Gastroesophageal sphincter (tissue), 4 donors: ENCODE results near the gene RAB14. TPM values are rescaled to one million over a fixed set of nuclear protein-coding genes. Genes with fewer than 3 reads are reported as not detected.

Experiments
- ATAC-seq: fragments of 150-250 bp; one replicate; pipeline ENCODE4 v1.9.1; 2016; ENCODE audit warnings: mild to moderate bottlenecking, moderate library complexity
- H3K27ac ChIP-seq, 4 donors: fragments of 200-600 bp; sonication (generic) in 3 of 4; 1 replicate in 3 of 4; 2 replicates in 1 of 4; pipeline ENCODE4 v1.5.1; 2016 to 2019
- H3K27me3 ChIP-seq: fragments of 200-600 bp; sonication (generic); one replicate; pipeline ENCODE4 v1.5.1; 2019
- H3K36me3 ChIP-seq, 2 donors: fragments of 200-600 bp; sonication (generic); one replicate each; pipeline ENCODE4 v1.5.1; 2019; ENCODE audit warnings: control low read depth in 1 of 2
- H3K4me1 ChIP-seq, 3 donors: fragments of 200-600 bp; sonication (generic); 1 replicate in 2 of 3; 2 replicates in 1 of 3; pipeline ENCODE4 v1.5.1; 2016 to 2019; ENCODE audit warnings: control low read depth in 2 of 3
- H3K4me3 ChIP-seq, 2 donors: fragments of 200-600 bp; sonication (generic); one replicate each; pipeline ENCODE4 v1.5.1; 2019; ENCODE audit warnings: mild to moderate bottlenecking in 1 of 2, moderate library complexity in 1 of 2
- H3K9me3 ChIP-seq, 3 donors: fragments of 200-600 bp; sonication (generic); one replicate each; pipeline ENCODE4 v1.5.1; 2017 to 2019; ENCODE audit warnings: control low read depth in 2 of 3
- EP300 ChIP-seq: sonication (generic); formaldehyde crosslinking; IDR thresholded peaks from one replicate; pipeline ENCODE4 v1.6.1; 2017; ENCODE audit warnings: antibody characterized with exemption, mild to moderate bottlenecking
- POLR2A ChIP-seq, 2 donors: fragments of 450-650 bp; IDR thresholded peaks; one replicate each; pipeline ENCODE4 v1.6.1; 2017; ENCODE audit warnings: antibody characterized with exemption in 2 of 2, mild to moderate bottlenecking in 2 of 2, moderate library complexity in 1 of 2
- POLR2AphosphoS5 ChIP-seq: sonication (generic); formaldehyde crosslinking; IDR thresholded peaks from one replicate; pipeline ENCODE4 v1.6.1; 2017; ENCODE audit warnings: antibody characterized with exemption
- WGBS, 2 donors: methylation state at CpG; one replicate each; pipeline ENCODE4 v1.1.5; 2018; ENCODE audit warnings: low coverage in 1 of 2; 5-methylcytosine and 5-hydroxymethylcytosine counted together
- total RNA-seq, 4 donors: library from RNA; depleted of rRNA; stranded (reverse); fragments of >200 nt; gene quantifications; one replicate each; pipeline ENCODE4 v1.1.0, GENCODE V29; 2016
- TF ChIP-seq, protein P1 (sequence below), 4 experiments: fragments of 200-600 bp in 2 of 4; fragments of 450-650 bp in 2 of 4; sonication (generic) in 1 of 4; IDR thresholded peaks; one replicate each; pipeline ENCODE4 v1.5.1; 2017 to 2019; ENCODE audit warnings: antibody characterized with exemption in 4 of 4, mild to moderate bottlenecking in 2 of 4, moderate library complexity in 2 of 4

RAB14 gene
- total RNA-seq, 4 donors from 2014 or later: 29.7 to 40.2 (median 31.4) TPM

DNA sequence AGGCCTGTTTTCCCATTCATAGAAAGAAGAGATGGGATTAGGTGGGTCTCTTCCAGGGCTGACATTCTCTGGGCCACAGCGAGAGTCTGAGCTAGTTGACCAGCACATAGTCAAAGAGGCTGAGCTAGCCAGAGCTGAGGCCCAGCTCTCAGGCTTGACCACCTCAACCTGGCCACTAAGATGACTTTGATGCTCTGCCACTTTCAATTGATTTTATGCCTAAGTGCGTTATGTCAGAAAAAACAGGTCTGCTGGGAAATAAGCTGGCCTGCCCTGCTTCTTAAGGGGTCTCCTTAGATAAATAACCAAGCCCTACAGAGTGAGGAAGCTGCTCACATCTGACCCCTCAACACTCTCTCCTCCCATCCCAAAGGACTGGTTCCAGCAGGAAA is 20.0 kb upstream of the RAB14 start:
- Histone ChIP-seq H3K27me3 (no peaks in the 10 kb centered on the region), H3K4me1 (peaks cover 0 to 5% (median 0%) of the 10 kb centered on the region in 3 donors), H3K36me3 (no peaks in the 10 kb centered on the region), H3K9me3 (no peaks in the 10 kb centered on the region), H3K4me3 (no peak overlapping the region), H3K27ac (no peak overlapping the region)
- ATAC-seq: no peak
- TF ChIP-seq EP300 (no peak), POLR2A (IDR thresholded peaks at IDR 0.05) (no peak), POLR2AphosphoS5 (no peak)
- TF ChIP-seq, protein P1, sequence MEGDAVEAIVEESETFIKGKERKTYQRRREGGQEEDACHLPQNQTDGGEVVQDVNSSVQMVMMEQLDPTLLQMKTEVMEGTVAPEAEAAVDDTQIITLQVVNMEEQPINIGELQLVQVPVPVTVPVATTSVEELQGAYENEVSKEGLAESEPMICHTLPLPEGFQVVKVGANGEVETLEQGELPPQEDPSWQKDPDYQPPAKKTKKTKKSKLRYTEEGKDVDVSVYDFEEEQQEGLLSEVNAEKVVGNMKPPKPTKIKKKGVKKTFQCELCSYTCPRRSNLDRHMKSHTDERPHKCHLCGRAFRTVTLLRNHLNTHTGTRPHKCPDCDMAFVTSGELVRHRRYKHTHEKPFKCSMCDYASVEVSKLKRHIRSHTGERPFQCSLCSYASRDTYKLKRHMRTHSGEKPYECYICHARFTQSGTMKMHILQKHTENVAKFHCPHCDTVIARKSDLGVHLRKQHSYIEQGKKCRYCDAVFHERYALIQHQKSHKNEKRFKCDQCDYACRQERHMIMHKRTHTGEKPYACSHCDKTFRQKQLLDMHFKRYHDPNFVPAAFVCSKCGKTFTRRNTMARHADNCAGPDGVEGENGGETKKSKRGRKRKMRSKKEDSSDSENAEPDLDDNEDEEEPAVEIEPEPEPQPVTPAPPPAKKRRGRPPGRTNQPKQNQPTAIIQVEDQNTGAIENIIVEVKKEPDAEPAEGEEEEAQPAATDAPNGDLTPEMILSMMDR (IDR thresholded peaks at IDR 0.05): no peak
- 100% methylated on average over 1 of the region's 2 CpGs; no CpG with 5 or more reads in 1 of the 2 donors for WGBS, 2 donors

DNA sequence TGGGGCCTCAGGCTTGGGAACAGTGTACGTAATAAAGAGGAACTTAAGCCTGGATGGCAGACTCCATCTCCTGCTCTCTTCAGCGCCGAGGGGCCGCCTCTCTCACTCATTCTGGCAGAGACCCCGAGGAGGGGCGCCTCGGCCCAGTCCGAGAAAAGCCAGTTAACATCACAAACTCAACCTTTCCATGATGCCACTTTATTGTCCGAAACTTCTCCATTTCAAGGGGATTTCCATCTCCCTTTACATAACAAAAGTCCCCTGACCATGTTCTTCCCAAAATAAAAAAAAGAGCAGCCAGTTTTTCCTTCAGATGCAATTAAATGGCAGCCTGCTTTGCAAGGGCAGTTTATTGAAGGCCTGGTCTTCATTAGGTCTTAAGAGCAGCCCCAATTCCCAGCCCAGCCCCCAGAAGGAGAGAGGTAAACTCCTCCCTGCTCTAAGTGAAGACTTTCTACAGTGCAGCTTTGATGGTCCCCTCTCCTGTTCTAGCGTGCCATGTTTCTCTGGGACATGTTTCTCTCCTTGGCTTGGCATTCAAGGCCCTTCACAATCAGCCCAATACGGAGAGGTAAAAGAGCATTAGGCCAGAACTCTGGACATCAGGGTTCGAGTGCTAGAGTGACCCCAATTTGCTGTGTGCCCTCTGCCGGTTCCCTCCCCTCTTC is 19.5 kb upstream of the RAB14 start:
- no peaks in the 10 kb centered on the region for H3K36me3 ChIP-seq
- no peaks in the 10 kb centered on the region for H3K27me3 ChIP-seq
- no peak overlapping the region for H3K27ac ChIP-seq
- H3K9me3 ChIP-seq: no peaks in the 10 kb centered on the region
- TF ChIP-seq EP300: no peak
- no peak for TF ChIP-seq POLR2AphosphoS5
- TF ChIP-seq, protein P1 (IDR thresholded peaks at IDR 0.05): no peak
- TF ChIP-seq POLR2A (IDR thresholded peaks at IDR 0.05): no peak
- WGBS, 2 donors: 59 to 66% methylated on average over 6 to 10 of the region's 13 CpGs
- no peak overlapping the region for H3K4me3 ChIP-seq
- peaks cover 0 to 5% (median 0%) of the 10 kb centered on the region in 3 donors for H3K4me1 ChIP-seq
- no peak for ATAC-seq

DNA sequence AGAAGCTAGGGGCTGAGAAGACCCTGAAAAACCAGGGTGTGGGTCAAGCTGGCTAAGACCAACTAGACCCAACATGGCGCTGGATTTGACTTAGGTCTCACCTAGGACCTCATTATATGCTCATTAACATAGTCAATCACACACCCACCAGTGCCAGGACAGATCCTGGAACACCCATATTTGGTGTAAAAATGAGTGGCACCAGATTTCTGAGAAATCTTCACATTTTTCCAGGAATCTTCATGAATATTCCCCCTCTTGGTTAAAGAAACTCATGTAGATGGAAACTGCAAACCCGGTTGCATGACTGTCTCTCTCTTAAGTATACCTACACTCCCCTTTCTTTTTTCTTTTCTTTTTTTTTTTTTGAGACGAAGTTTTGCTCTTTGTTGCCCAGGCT is 17.9 kb upstream of the RAB14 start:
- TF ChIP-seq POLR2AphosphoS5 (no peak), POLR2A (IDR thresholded peaks at IDR 0.05) (no peak), EP300 (no peak)
- TF ChIP-seq, protein P1 (IDR thresholded peaks at IDR 0.05): no peak
- H3K4me3 ChIP-seq: no peak overlapping the region
- H3K36me3 ChIP-seq: no peaks in the 10 kb centered on the region
- 80 to 94% methylated on average over 1 to 3 of the region's 3 CpGs for WGBS, 2 donors
- no peaks in the 10 kb centered on the region for H3K9me3 ChIP-seq
- H3K27ac ChIP-seq: no peak overlapping the region
- no peaks in the 10 kb centered on the region for H3K27me3 ChIP-seq
- H3K4me1 ChIP-seq: peaks cover 0 to 5% (median 0%) of the 10 kb centered on the region in 3 donors
- ATAC-seq: no peak

DNA sequence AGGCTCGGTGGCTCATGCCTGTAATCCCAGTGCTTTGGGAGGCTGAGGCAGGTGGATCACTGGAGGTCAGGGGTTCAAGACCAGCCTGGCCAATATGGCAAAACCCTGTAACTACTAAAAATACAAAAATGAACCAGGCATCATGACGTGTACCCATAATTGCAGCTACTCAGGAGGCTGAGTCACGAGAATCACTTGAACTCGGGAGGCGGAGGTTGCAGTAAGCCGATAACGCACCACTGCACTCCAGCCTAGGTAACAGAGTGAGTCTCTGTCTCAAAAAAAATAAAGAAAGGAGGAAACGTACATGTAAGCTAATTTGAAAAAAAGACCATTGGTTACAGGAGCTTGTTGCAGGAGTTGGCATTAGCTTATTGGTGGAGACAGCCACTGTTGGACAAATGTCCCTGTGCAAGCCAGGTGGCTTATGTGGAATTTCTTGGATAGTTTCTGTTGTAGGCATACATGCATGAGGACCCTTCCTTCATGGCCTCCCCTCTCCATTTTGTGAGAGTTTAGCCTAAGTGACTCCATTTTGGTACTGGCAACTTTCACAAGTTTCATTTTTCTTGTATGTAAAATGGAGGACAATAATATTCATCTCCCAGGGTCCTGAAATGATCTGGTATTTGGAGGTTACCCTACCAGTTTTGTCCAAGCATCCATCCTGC is 16.8 kb upstream of the RAB14 start:
- Histone ChIP-seq H3K36me3 (no peaks in the 10 kb centered on the region), H3K27me3 (no peaks in the 10 kb centered on the region), H3K4me1 (peaks cover 0 to 5% (median 0%) of the 10 kb centered on the region in 3 donors), H3K9me3 (no peaks in the 10 kb centered on the region), H3K27ac (no peak overlapping the region), H3K4me3 (no peak overlapping the region)
- no peak for ATAC-seq
- TF ChIP-seq EP300 (no peak), POLR2AphosphoS5 (no peak), POLR2A (IDR thresholded peaks at IDR 0.05) (no peak)
- TF ChIP-seq, protein P1 (IDR thresholded peaks at IDR 0.05): no peak
- WGBS, 2 donors: 88 to 92% methylated on average over 7 of the region's 8 CpGs
